ENCODE results near the gene TPGS2.

GRCh38 chr18:36775396-36775795 is 53.4 kb downstream of the TPGS2 start:
- TF ChIP-seq POLR2AphosphoS5 (IDR thresholded peaks at IDR 0.05) (no peak), CTCF (IDR thresholded peaks at IDR 0.05) (no peak), POLR2A (IDR thresholded peaks at IDR 0.05) (no peak)
